Measurements from ENCODE around the gene RIT2.

The RIT2 gene

GRCh38 chr18:42706618-42707017, 408.9 kb downstream of the RIT2 start:
- in situ Hi-C loops (cut with HindIII; ENCODE audit: low sequenced_read_pairs) = no loop called here

- in situ Hi-C loops (cut with HindIII; ENCODE audit: low sequenced_read_pairs) = no loop called here
These were observed 409.4 kb downstream of the RIT2 start for GRCh38 chr18:42706029-42706608.
